Neural progenitor cell (in vitro differentiated cells): ENCODE data around the gene PTPRJ. TPM values are rescaled to one million over a fixed set of nuclear protein-coding genes. Genes with fewer than 3 reads are reported as not detected.
A peak's percentile ranks its signal among the peaks of the same experiment; 100 is the strongest.
"Not testable (repeated sequence)": the region's sequence is repeated elsewhere in the genome, so short reads cannot be mapped to it uniquely, and the experiment has no call there.

Experiments
- DNase-seq: peaks from one replicate; pipeline ENCODE4 v3.0.0-alpha.2; 2016; ENCODE audit warnings: low spot score
- H2AFZ ChIP-seq: fragments of 200-600 bp; sonication (generic); replicated peaks from 2 replicates; pipeline ENCODE4 v1.6.1; 2016; ENCODE audit warnings: antibody characterized with exemption
- H3F3A ChIP-seq: fragments of 200-600 bp; sonication (generic); 2 replicates; pipeline ENCODE4 v1.6.1; 2016; ENCODE audit warnings: antibody characterized with exemption, low read depth
- H3K27ac ChIP-seq: fragments of 200-600 bp; sonication (generic); 2 replicates; pipeline ENCODE4 v1.5.1; 2016; ENCODE audit warnings: mild to moderate bottlenecking
- H3K27me3 ChIP-seq: fragments of 200-600 bp; sonication (generic); 2 replicates; pipeline ENCODE4 v1.6.1; 2016; ENCODE audit warnings: mild to moderate bottlenecking, moderate library complexity
- H3K36me3 ChIP-seq: fragments of 200-600 bp; sonication (generic); 2 replicates; pipeline ENCODE4 v1.5.1; 2016
- H3K4me1 ChIP-seq: fragments of 200-600 bp; sonication (generic); 2 replicates; pipeline ENCODE4 v1.6.1; 2016; ENCODE audit warnings: mixed run types
- H3K4me2 ChIP-seq: fragments of 200-600 bp; sonication (generic); 2 replicates; pipeline ENCODE4 v1.6.1; 2016
- H3K4me3 ChIP-seq: fragments of 200-600 bp; sonication (generic); 2 replicates; pipeline ENCODE4 v1.5.1; 2016
- H3K79me2 ChIP-seq: fragments of 200-600 bp; sonication (generic); 2 replicates; pipeline ENCODE4 v1.6.1; 2016; ENCODE audit warnings: low read depth
- H3K9ac ChIP-seq: fragments of 200-600 bp; sonication (generic); 2 replicates; pipeline ENCODE4 v1.6.1; 2016
- H3K9me3 ChIP-seq: fragments of 200-600 bp; sonication (generic); 2 replicates; pipeline ENCODE4 v1.5.1; 2016; ENCODE audit warnings: low read depth
- H4K20me1 ChIP-seq: fragments of 200-600 bp; sonication (generic); 2 replicates; pipeline ENCODE4 v1.6.1; 2016; ENCODE audit warnings: low read depth
- H3K27ac Mint-ChIP-seq: 3 replicates; pipeline ENCODE4 v1.8.0; 2021; ENCODE audit warnings: mixed read lengths
- H3K27me3 Mint-ChIP-seq: 2 replicates; pipeline ENCODE4 v1.8.0; 2022; ENCODE audit warnings: low read depth, mild to moderate bottlenecking, inconsistent platforms, moderate library complexity, mixed read lengths; ENCODE audit not compliant: insufficient read depth
- H3K36me3 Mint-ChIP-seq: 3 replicates; pipeline ENCODE4 v1.8.0; 2021; ENCODE audit warnings: mixed read lengths
- H3K4me1 Mint-ChIP-seq: 3 replicates; pipeline ENCODE4 v1.8.0; 2021; ENCODE audit warnings: mixed read lengths
- H3K4me3 Mint-ChIP-seq: 3 replicates; pipeline ENCODE4 v1.8.0; 2021; ENCODE audit warnings: mild to moderate bottlenecking, moderate library complexity, mixed read lengths
- H3K9me3 Mint-ChIP-seq: 3 replicates; pipeline ENCODE4 v1.8.0; 2020; ENCODE audit warnings: mixed read lengths
- EZH2 ChIP-seq: fragments of 200-600 bp; sonication (generic); IDR thresholded peaks from 2 replicates; pipeline ENCODE4 v1.6.1; 2017; ENCODE audit warnings: antibody characterized with exemption, mild to moderate bottlenecking, moderate library complexity
- EZH2phosphoT487 ChIP-seq: fragments of 200-600 bp; sonication (generic); IDR thresholded peaks from 2 replicates; pipeline ENCODE4 v1.6.1; 2017; ENCODE audit warnings: antibody characterized with exemption
- total RNA-seq: library from RNA; depleted of rRNA; stranded (reverse); fragments of >200 nt; gene quantifications from 2 replicates; pipeline ENCODE4 v1.2.3, GENCODE V29; 2015; ENCODE audit warnings: low replicate concordance
- TF ChIP-seq, protein P1 (sequence below): fragments of 200-600 bp; sonication (generic); IDR thresholded peaks from 2 replicates; pipeline ENCODE4 v1.5.1; 2017; ENCODE audit warnings: antibody characterized with exemption, mild to moderate bottlenecking

Gene PTPRJ
- total RNA-seq, 1 donor from 2014 or later: 28.0 TPM

DNA sequence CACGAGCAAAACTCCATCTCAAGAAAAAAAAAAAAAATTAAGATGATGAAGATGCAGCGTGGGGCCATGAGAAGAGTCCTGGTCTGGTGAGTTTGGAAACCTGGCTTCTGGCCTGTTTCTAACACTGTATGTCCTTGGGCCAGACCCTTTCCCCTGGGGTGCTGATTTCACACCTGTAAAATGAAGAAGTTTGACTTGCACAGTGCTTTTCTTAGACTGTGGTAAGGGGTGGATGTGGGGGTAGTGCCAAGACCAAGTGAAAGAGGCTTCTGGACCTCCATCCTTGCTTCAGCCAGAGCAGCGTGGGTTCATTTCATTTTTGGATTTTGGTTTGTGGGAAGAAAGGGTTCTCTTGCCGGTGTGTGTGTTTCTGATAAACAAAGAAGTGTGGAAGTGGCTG, 42.1 kb downstream of the PTPRJ start:
- Mint-ChIP-seq H3K9me3 (no peaks in the 10 kb centered on the region), H3K4me3 (no peak overlapping the region), H3K36me3 (no peaks in the 10 kb centered on the region), H3K4me1 (peaks cover 47% of the 10 kb centered on the region), H3K27me3 (peaks cover 2% of the 10 kb centered on the region), H3K27ac (no peak overlapping the region)
- no peak for DNase-seq
- TF ChIP-seq, protein P1, sequence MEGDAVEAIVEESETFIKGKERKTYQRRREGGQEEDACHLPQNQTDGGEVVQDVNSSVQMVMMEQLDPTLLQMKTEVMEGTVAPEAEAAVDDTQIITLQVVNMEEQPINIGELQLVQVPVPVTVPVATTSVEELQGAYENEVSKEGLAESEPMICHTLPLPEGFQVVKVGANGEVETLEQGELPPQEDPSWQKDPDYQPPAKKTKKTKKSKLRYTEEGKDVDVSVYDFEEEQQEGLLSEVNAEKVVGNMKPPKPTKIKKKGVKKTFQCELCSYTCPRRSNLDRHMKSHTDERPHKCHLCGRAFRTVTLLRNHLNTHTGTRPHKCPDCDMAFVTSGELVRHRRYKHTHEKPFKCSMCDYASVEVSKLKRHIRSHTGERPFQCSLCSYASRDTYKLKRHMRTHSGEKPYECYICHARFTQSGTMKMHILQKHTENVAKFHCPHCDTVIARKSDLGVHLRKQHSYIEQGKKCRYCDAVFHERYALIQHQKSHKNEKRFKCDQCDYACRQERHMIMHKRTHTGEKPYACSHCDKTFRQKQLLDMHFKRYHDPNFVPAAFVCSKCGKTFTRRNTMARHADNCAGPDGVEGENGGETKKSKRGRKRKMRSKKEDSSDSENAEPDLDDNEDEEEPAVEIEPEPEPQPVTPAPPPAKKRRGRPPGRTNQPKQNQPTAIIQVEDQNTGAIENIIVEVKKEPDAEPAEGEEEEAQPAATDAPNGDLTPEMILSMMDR: no peak
- TF ChIP-seq EZH2 (no peak), EZH2phosphoT487 (no peak)
- no peak overlapping the region for H3K9ac ChIP-seq
- H3K27ac ChIP-seq: no peak overlapping the region
- H2AFZ ChIP-seq: no peak overlapping the region
- peaks cover 46% of the 10 kb centered on the region for H3K4me1 ChIP-seq
- H3K79me2 ChIP-seq: peaks cover 24% of the 10 kb centered on the region
- no peaks in the 10 kb centered on the region for H3K27me3 ChIP-seq
- no peak overlapping the region for H3K4me2 ChIP-seq
- H3K9me3 ChIP-seq: no peaks in the 10 kb centered on the region
- peaks cover 10% of the 10 kb centered on the region for H4K20me1 ChIP-seq
- H3K4me3 ChIP-seq: no peak overlapping the region
- H3F3A ChIP-seq: peaks cover 40% of the 10 kb centered on the region
- no peaks in the 10 kb centered on the region for H3K36me3 ChIP-seq

DNA sequence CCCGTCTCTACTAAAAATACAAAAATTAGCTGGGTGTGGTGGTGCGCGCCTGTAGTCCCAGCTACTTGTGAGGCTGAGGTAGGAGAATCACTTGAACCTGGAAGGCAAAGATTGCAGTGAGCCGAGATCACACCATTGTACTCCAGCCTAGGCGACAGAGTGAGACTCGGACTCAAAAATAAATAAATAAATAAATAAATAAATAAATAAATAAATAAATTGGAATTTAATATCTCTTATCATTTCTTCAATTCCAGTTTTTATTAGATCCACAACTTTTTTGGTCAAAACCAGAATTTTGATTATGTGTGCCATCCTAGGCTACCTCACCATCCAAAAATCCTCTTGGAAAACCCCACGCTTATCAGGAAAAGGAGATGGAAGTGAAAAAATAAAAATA, 43.2 kb downstream of the PTPRJ start:
- H3K79me2 ChIP-seq: peaks cover 23% of the 10 kb centered on the region

DNA sequence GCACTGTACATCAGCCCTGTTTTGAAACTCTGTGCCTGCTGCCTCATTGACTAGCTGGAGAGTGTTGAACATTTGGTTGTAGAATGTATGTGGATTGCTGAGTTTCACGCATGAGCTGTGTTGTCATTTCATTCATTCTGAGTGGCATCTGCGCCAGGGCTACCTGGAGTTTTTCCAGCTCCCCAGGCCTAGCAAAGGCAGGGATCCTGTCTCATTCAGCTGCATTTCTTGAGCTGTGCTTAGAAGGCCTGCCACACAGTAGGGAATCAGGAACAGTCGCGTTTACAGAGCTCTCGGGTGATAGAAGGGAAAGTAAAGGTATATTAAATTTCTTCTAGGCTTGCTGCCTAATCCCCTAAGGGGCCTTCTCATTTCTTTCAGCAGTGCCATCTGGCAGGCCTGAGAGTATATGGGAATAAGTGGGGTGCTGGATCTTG, 44.3 kb downstream of the PTPRJ start:
- peak overlapping the region; percentile 55 for H3K27ac Mint-ChIP-seq
- Histone ChIP-seq H3K9ac (no peak overlapping the region), H3K4me3 (no peak overlapping the region)

More for the DNA sequence above, 43.2 kb downstream of the PTPRJ start:
- not testable (repeated sequence) for H3K9me3 ChIP-seq, H3K36me3 Mint-ChIP-seq, DNase-seq, H3K27ac ChIP-seq, H3K36me3 ChIP-seq, H2AFZ ChIP-seq, H3K27me3 ChIP-seq, H3K9me3 Mint-ChIP-seq, H3K27me3 Mint-ChIP-seq, H3K27ac Mint-ChIP-seq, H3K4me2 ChIP-seq, H3K4me3 Mint-ChIP-seq, H3K9ac ChIP-seq, H3K4me3 ChIP-seq
- peaks cover 39% of the 10 kb centered on the region for H3K4me1 Mint-ChIP-seq
- peaks cover 34% of the 10 kb centered on the region for H3K4me1 ChIP-seq
- peaks cover 31% of the 10 kb centered on the region for H3F3A ChIP-seq
- peaks cover 10% of the 10 kb centered on the region for H4K20me1 ChIP-seq

More for the DNA sequence above, 44.3 kb downstream of the PTPRJ start:
- peak overlapping the region; percentile 53 for H3K27ac ChIP-seq
- Mint-ChIP-seq H3K9me3 (no peaks in the 10 kb centered on the region), H3K4me3 (no peak overlapping the region), H3K36me3 (no peaks in the 10 kb centered on the region), H3K4me1 (peaks cover 36% of the 10 kb centered on the region), H3K27me3 (peaks cover 2% of the 10 kb centered on the region)
- peaks cover 10% of the 10 kb centered on the region for H4K20me1 ChIP-seq
- peaks cover 30% of the 10 kb centered on the region for H3K4me1 ChIP-seq
- H3K79me2 ChIP-seq: peaks cover 21% of the 10 kb centered on the region
- H3K27me3 ChIP-seq: no peaks in the 10 kb centered on the region
- TF ChIP-seq EZH2phosphoT487 (no peak), EZH2 (no peak)
- TF ChIP-seq, protein P1: no peak
- H3F3A ChIP-seq: peaks cover 21% of the 10 kb centered on the region
- no peaks in the 10 kb centered on the region for H3K36me3 ChIP-seq
- H3K4me2 ChIP-seq: no peak overlapping the region
- H2AFZ ChIP-seq: no peak overlapping the region
- H3K9me3 ChIP-seq: no peaks in the 10 kb centered on the region
- DNase-seq: no peak
